GM12878 (cell line): ENCODE results near the gene RABGEF1. TPM values are rescaled to one million over a fixed set of nuclear protein-coding genes. Genes with fewer than 3 reads are reported as not detected.
"Not testable (repeated sequence)": the region's sequence is repeated elsewhere in the genome, so short reads cannot be mapped to it uniquely, and the experiment has no call there.

Source experiments
- ATAC-seq: fragments of 200-7000 bp; cut with Tn5 transposase; 3 replicates; pipeline ENCODE4 v1.9.1; 2020; ENCODE audit warnings: mild to moderate bottlenecking, moderate library complexity
- BruUV-seq: library from RNA; stranded (reverse); fragments of 400-500 nt; replicated peaks from 2 replicates; lab custom pipeline; 2021; lab: Mats Ljungman, UMichigan
- CTCF ChIA-PET: fragments of 300-600 bp; sonication (Branson Sonifier 250); formaldehyde crosslinking; extraction: SDS; loops from one replicate; lab custom pipeline; 2021; ENCODE audit warnings: inconsistent platforms; lab: Yijun Ruan, JAX
- POLR2A ChIA-PET: fragments of 350-600 bp; formaldehyde crosslinking; extraction: SDS; loops from one replicate; lab custom pipeline; 2021; ENCODE audit warnings: inconsistent platforms; lab: Charles Lee
- RAD21 ChIA-PET: fragments of 300-600 bp; sonication (Branson Sonifier 250); formaldehyde crosslinking; loops from one replicate; lab custom pipeline; 2023; ENCODE audit warnings: antibody characterized with exemption; ENCODE audit not compliant: unreplicated experiment; lab: Charles Lee
- SMC1A ChIA-PET: fragments of 300-600 bp; sonication (Branson Sonifier 250); formaldehyde crosslinking; loops from one replicate; lab custom pipeline; 2023; ENCODE audit not compliant: unreplicated experiment, uncharacterized antibody; lab: Charles Lee
- DNase-seq: peaks from one replicate; pipeline ENCODE4 v3.0.0-alpha.2; 2011; ENCODE audit warnings: low read depth, low spot score
- FAIRE-seq: peaks from 3 replicates; lab custom pipeline; 2011; peaks lifted over from hg19 to GRCh38; lab: Jason Lieb, UNC
- H2AFZ ChIP-seq: 2 replicates; pipeline ENCODE4 v1.6.0; 2011; ENCODE audit warnings: low read depth, low read length, control low read depth; ENCODE audit not compliant: control insufficient read depth
- H3K27ac ChIP-seq: 2 replicates; pipeline ENCODE4 v1.5.1; 2011; ENCODE audit warnings: control low read depth; ENCODE audit not compliant: control insufficient read depth, insufficient read depth
- H3K27me3 ChIP-seq, 2 experiments: replicated peaks in 1 of 2; 2 replicates each; pipeline versions ENCODE4 v1.6.0 to v1.6.1; 2011; ENCODE audit warnings: low read length in 1 of 2; ENCODE audit not compliant: control insufficient read depth in 2 of 2, insufficient read depth in 2 of 2
- H3K36me3 ChIP-seq, 2 experiments: 2 replicates each; pipeline ENCODE4 v1.5.1; 2011; ENCODE audit warnings: low read length in 1 of 2; ENCODE audit not compliant: control insufficient read depth in 2 of 2, insufficient read depth in 2 of 2
- H3K4me1 ChIP-seq: 2 replicates; pipeline ENCODE4 v1.6.1; 2011; ENCODE audit warnings: mild to moderate bottlenecking, low read length, moderate library complexity, mixed read lengths; ENCODE audit not compliant: control insufficient read depth, insufficient read depth
- H3K4me2 ChIP-seq: 2 replicates; pipeline ENCODE4 v1.6.0; 2011; ENCODE audit warnings: control low read depth; ENCODE audit not compliant: control insufficient read depth, insufficient read depth
- H3K4me3 ChIP-seq: fragments of 200-600 bp; sonication (generic); 2 replicates; pipeline ENCODE4 v1.5.1; 2016
- H3K79me2 ChIP-seq: 2 replicates; pipeline ENCODE4 v1.6.0; 2011; ENCODE audit warnings: low read length; ENCODE audit not compliant: control insufficient read depth, insufficient read depth
- H3K9ac ChIP-seq: 2 replicates; pipeline ENCODE4 v1.8.0; 2011; ENCODE audit warnings: low read length, control low read depth, mixed read lengths; ENCODE audit not compliant: control insufficient read depth, insufficient read depth
- H3K9me3 ChIP-seq: replicated peaks from 3 replicates; pipeline ENCODE4 v1.5.1; 2011; ENCODE audit warnings: mild to moderate bottlenecking, low read length; ENCODE audit not compliant: control insufficient read depth, insufficient read depth
- H4K20me1 ChIP-seq: 2 replicates; pipeline ENCODE4 v1.6.0; 2011; ENCODE audit not compliant: control insufficient read depth, insufficient read depth
- BMI1 ChIP-seq: fragments of 450-650 bp; IDR thresholded peaks from 2 replicates; pipeline ENCODE4 v1.6.1; 2016; ENCODE audit warnings: mild to moderate bottlenecking, moderate library complexity, borderline replicate concordance
- BRCA1 ChIP-seq: IDR thresholded peaks from 2 replicates; pipeline ENCODE4 v1.6.1; 2011; ENCODE audit warnings: low read depth, low read length, improper control_type of control experiment
- CHD2 ChIP-seq: IDR thresholded peaks from 2 replicates; pipeline ENCODE4 v1.6.1; 2011; ENCODE audit warnings: low read depth, low read length, improper control_type of control experiment, borderline replicate concordance
- CHD4 ChIP-seq: fragments of 200-600 bp; sonication (generic); IDR thresholded peaks from 2 replicates; pipeline ENCODE4 v1.6.1; 2016; ENCODE audit warnings: mild to moderate bottlenecking
- EP300 ChIP-seq, 2 experiments: fragments of 150-350 bp in 1 of 2; IDR thresholded peaks; 2 replicates each; pipeline ENCODE4 v1.6.1; 2011 to 2012; ENCODE audit warnings: low read depth in 2 of 2, low read length in 2 of 2, borderline replicate concordance in 1 of 2, improper control_type of control experiment in 1 of 2, inconsistent platforms in 1 of 2; ENCODE audit not compliant: control insufficient read depth in 1 of 2
- KLF5 ChIP-seq: fragments of 450-650 bp; IDR thresholded peaks from 2 replicates; pipeline ENCODE4 v1.6.1; 2014; ENCODE audit warnings: mild to moderate bottlenecking; ENCODE audit not compliant: partially characterized antibody
- RBBP5 ChIP-seq: fragments of 200-600 bp; sonication (generic); conservative IDR thresholded peaks from 2 replicates; pipeline ENCODE4 v1.6.1; 2016
- SMARCA5 ChIP-seq: fragments of 450-650 bp; IDR thresholded peaks from 2 replicates; pipeline ENCODE4 v1.6.1; 2017; ENCODE audit warnings: mild to moderate bottlenecking
- SMC3 ChIP-seq: IDR thresholded peaks from 2 replicates; pipeline ENCODE4 v1.6.1; 2011; ENCODE audit warnings: low read length, improper control_type of control experiment, borderline replicate concordance
- SREBF1 ChIP-seq: IDR thresholded peaks from 2 replicates; pipeline ENCODE4 v1.6.1; 2012; ENCODE audit warnings: mild to moderate bottlenecking, low read length
- TAF1 ChIP-seq: IDR thresholded peaks from 2 replicates; pipeline ENCODE4 v1.6.1; 2011; ENCODE audit warnings: mild to moderate bottlenecking, low read depth, low read length, borderline replicate concordance
- ZNF24 ChIP-seq: fragments of 450-650 bp; IDR thresholded peaks from 2 replicates; pipeline ENCODE4 v1.6.1; 2017; ENCODE audit warnings: antibody characterized with exemption, mild to moderate bottlenecking
- ZNF592 ChIP-seq: fragments of 450-650 bp; IDR thresholded peaks from 2 replicates; pipeline ENCODE4 v1.6.1; 2017; ENCODE audit warnings: mild to moderate bottlenecking, moderate library complexity
- WGBS: methylation state at CpG from one replicate; pipeline ENCODE4 v1.1.6; 2016; ENCODE audit warnings: low lambda C conversion rate; ENCODE audit not compliant: insufficient replicate concordance, insufficient coverage; ENCODE audit errors: missing lambda C conversion rate; 5-methylcytosine and 5-hydroxymethylcytosine counted together
- in situ Hi-C: fragments of 300-500 bp; cut with MboI; formaldehyde crosslinking; loops from 9 replicates; pipeline ENCODE4 v1.14.3; 2018; ENCODE audit warnings: mixed read lengths
- intact Hi-C: fragments of 100-400 bp; cut with micrococcal nuclease; formaldehyde crosslinking; loops from one replicate; pipeline ENCODE4 v1.14.2; 2022; ENCODE audit not compliant: unreplicated experiment
- polyA plus RNA-seq, 11 experiments: library from polyadenylated mRNA; depleted of rRNA in 4 of 11; unstranded in 6 of 11; stranded (reverse) in 5 of 11; fragments of >200 nt; fragmentation: Nextera tagmentation in 4 of 11; fragmentation: Illumina TruSeq in 1 of 11; extraction: Ambion mirVana in 4 of 11; extraction: Trizol in 1 of 11; gene quantifications; 1 replicate in 1 of 11; 2 replicates in 10 of 11; pipeline versions ENCODE4 v1.2.1 to v1.2.3, GENCODE V29; 2011 to 2016; ENCODE audit warnings: inconsistent platforms in 2 of 11, missing spikeins in 2 of 11, low read depth in 1 of 11
- total RNA-seq, 4 experiments: library from RNA; depleted of rRNA in 3 of 4; stranded (reverse); fragments of >200 nt in 3 of 4; fragmentation: Illumina TruSeq in 1 of 4; extraction: Trizol in 1 of 4; gene quantifications; 2 replicates each; pipeline versions ENCODE4 v1.2.1 to v1.2.3, GENCODE V29; 2013 to 2021

RABGEF1 gene
- total and polyA plus RNA-seq, 10 of the 15 experiments (the other 5 are each of a cell fraction or from before 2014, with no cell fraction given), result 10.2 to 36.4 (median 26.1) TPM

GRCh38 chr7:66710752-66711151 is 29.8 kb upstream of the RABGEF1 start:
- BruUV-seq, H3K79me2 ChIP-seq, intact Hi-C loops, H3K36me3 ChIP-seq, FAIRE-seq, H3K27me3 ChIP-seq, H3K9ac ChIP-seq, in situ Hi-C loops, H4K20me1 ChIP-seq, RAD21 ChIA-PET, H2AFZ ChIP-seq, H3K9me3 ChIP-seq, SMC1A ChIA-PET, POLR2A ChIA-PET, H3K27ac ChIP-seq, ATAC-seq, H3K4me2 ChIP-seq, CTCF ChIA-PET, H3K4me1 ChIP-seq, H3K4me3 ChIP-seq, DNase-seq: not testable (repeated sequence)
- WGBS, result 95% methylated on average over 4 of the region's 4 CpGs

GRCh38 chr7:66713687-66714086 is 26.8 kb upstream of the RABGEF1 start:
- peaks cover 3% of the 10 kb centered on the region; the same call in 2 of the 3 replicates for H3K9me3 ChIP-seq
- H3K79me2 ChIP-seq, result no peaks in the 10 kb centered on the region
- in situ Hi-C loops (no loop called here), intact Hi-C loops (no loop called here)
- RAD21 ChIA-PET, result no interaction called here
- no peaks in the 10 kb centered on the region for H3K36me3 ChIP-seq
- no peak overlapping the region for H3K4me3 ChIP-seq
- WGBS, result 96% methylated on average over 1 of the region's 1 CpG
- CTCF ChIA-PET, result interaction anchor here (0.6 kb wide), 1 partner anchor 139 kb away, joined by 3 read pairs; no protein-coding TSS in a partner anchor
- DNase-seq, result no peak
- FAIRE-seq, result peak; percentile 65
- ATAC-seq, result no peak
- H3K4me1 ChIP-seq, result no peaks in the 10 kb centered on the region
- SMC1A ChIA-PET, result no interaction called here
- no peaks in the 10 kb centered on the region for H4K20me1 ChIP-seq
- H2AFZ ChIP-seq, result no peak overlapping the region
- no peak overlapping the region for H3K9ac ChIP-seq
- no peak overlapping the region for H3K27ac ChIP-seq
- BruUV-seq, result no TSS peak
- POLR2A ChIA-PET, result no interaction called here
- H3K4me2 ChIP-seq, result no peak overlapping the region
- H3K27me3 ChIP-seq, result no peaks in the 10 kb centered on the region
- no peak for TF ChIP-seq CHD2
- no peak for TF ChIP-seq BRCA1
- no peak for TF ChIP-seq ZNF24
- TF ChIP-seq TAF1, result no peak
- no peak for TF ChIP-seq BMI1
- no peak for TF ChIP-seq KLF5
- TF ChIP-seq SMC3, result no peak
- no peak for TF ChIP-seq SMARCA5
- no peak for TF ChIP-seq EP300 (IDR thresholded peaks at IDR 0.05; ENCODE audit: borderline replicate concordance in 1 of 2, control insufficient read depth in 1 of 2, low read depth in 2 of 2, low read length in 2 of 2)
- no peak for TF ChIP-seq SREBF1
- no peak for TF ChIP-seq RBBP5
- no peak for TF ChIP-seq ZNF592
- no peak for TF ChIP-seq CHD4
